ENCODE measurements around the gene CGRRF1.
A peak's percentile ranks its signal among the peaks of the same experiment; 100 is the strongest.

Gene CGRRF1

DNA sequence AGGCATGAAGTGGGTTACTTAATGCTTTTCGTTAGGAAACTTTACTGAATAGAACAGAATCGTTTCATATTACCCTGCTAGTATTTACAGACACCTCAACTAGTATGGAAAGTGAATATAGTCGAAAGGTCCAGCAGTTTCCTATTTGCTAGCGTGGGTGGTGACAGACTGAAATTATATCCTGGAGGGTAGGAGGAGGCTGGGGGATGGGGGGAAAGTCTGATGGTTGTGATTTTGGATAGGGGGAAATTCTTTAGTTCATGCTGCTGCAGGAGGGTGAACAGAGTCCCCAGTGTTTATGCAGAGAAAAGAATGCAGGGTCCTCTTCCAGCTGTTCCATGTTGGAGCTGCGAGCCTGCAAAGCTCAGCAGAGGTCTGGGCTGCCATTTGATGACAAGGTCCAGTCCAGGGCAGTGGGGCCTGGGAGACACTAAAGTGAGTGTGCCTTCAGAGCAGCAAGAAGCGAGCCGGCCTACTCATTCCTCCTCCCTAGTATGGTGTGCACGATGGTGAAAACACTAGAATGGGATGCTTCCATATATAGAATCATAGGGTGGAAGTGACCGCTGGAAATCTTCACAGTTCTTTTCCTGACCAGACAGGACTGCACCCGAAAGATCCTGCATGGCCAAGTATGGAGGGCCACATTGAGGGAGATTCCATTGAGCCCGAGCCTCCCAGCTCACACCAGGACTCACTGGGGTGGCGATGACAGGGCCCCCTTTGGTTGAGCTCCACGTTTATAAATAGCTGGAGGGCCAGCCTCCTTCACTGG lies 59.3 kb downstream of the CGRRF1 start:
- peak overlapping the region; percentile 13 for H3K4me3 ChIP-seq (ENCODE audit: low read length)
- H3K27me3 ChIP-seq (ENCODE audit: control insufficient read depth, insufficient read depth, low read length), result peaks cover 53% of the 10 kb centered on the region
- H3K36me3 ChIP-seq (ENCODE audit: control insufficient read depth, low read depth, low read length), result no peaks in the 10 kb centered on the region
- no peak overlapping the region for H3K27ac ChIP-seq (ENCODE audit: low read length)
- H3K9ac ChIP-seq (ENCODE audit: low read length), result no peak overlapping the region
- peaks cover 13% of the 10 kb centered on the region for H3K4me1 ChIP-seq (ENCODE audit: control insufficient read depth, low read depth, low read length)
- no peaks in the 10 kb centered on the region for H3K9me3 ChIP-seq (ENCODE audit: control insufficient read depth, low read depth, low read length)

GRCh38 chr14:54570047-54570446 lies 60.3 kb downstream of the CGRRF1 start:
- Histone ChIP-seq H3K9me3 (ENCODE audit: control insufficient read depth, low read depth, low read length) (no peaks in the 10 kb centered on the region), H3K4me1 (ENCODE audit: control insufficient read depth, low read depth, low read length) (peaks cover 7% of the 10 kb centered on the region), H3K27ac (ENCODE audit: low read length) (no peak overlapping the region), H3K4me3 (ENCODE audit: low read length) (no peak overlapping the region), H3K27me3 (ENCODE audit: control insufficient read depth, insufficient read depth, low read length) (peaks cover 43% of the 10 kb centered on the region), H3K9ac (ENCODE audit: low read length) (no peak overlapping the region), H3K36me3 (ENCODE audit: control insufficient read depth, low read depth, low read length) (no peaks in the 10 kb centered on the region)

DNA sequence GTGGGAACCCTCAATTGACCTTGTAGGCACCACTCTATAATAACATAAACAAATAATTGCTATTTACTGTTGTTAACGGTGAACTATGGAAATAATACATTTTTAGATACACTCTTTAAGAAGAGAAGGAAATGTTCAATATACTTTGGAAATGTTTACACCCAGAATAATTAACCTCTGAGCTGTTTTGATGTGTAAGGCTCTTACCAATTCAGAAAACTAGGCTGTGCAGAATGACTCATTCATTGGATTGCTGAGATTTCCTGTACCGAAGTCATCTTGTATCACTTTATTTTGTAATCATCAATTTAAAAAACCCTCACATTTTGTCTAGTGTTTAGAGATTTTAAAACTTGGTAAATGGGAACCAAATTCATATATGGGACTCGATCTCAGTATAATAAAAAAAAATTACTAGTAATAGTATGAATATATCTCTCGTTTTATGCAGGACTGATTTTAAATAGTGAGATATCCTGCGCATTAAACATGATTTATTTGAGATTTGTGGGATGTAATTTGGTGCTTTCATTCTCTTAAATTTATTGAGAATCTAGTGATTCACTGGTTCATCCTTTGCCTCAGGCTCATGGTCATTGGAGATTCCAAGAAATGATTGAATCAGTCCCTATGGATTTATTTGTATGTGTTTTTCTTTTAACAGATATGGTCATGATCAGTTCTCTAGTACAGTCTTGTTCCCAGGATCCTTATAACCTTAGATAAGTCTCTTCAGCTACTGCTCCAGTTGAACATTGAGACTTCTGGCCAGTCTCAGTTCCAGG lies 61.1 kb downstream of the CGRRF1 start:
- Histone ChIP-seq H3K27ac (ENCODE audit: low read length) (no peak overlapping the region), H3K9me3 (ENCODE audit: control insufficient read depth, low read depth, low read length) (no peaks in the 10 kb centered on the region), H3K4me3 (ENCODE audit: low read length) (no peak overlapping the region)

DNA sequence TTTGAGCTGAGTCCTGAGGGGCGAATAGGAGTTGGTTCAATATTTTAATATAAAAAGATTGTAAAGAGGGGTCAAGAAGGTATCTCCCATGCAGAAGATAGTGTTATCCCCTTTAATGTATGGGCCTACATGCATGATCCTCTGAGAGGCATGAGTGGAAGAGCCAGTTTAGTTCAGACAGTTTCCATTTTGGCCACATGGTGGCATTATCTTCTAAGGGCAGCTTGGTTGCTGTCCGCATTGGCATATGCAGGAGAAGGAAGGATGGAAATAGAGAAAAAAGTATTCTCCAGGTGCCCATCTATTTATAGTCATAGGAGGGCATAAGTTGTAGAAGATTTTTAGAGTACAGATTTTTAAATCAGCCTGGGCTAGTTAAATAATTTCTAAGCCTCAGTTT lies 62.6 kb downstream of the CGRRF1 start:
- no peaks in the 10 kb centered on the region for H3K9me3 ChIP-seq (ENCODE audit: control insufficient read depth, low read depth, low read length)
- H3K27me3 ChIP-seq (ENCODE audit: control insufficient read depth, insufficient read depth, low read length), result peaks cover 26% of the 10 kb centered on the region
- no peak overlapping the region for H3K4me3 ChIP-seq (ENCODE audit: low read length)
- H3K9ac ChIP-seq (ENCODE audit: low read length), result no peak overlapping the region
- no peaks in the 10 kb centered on the region for H3K36me3 ChIP-seq (ENCODE audit: control insufficient read depth, low read depth, low read length)
- H3K27ac ChIP-seq (ENCODE audit: low read length), result no peak overlapping the region
- H3K4me1 ChIP-seq (ENCODE audit: control insufficient read depth, low read depth, low read length), result peaks cover 7% of the 10 kb centered on the region

More for the DNA sequence above, 61.1 kb downstream of the CGRRF1 start:
- Histone ChIP-seq H3K4me1 (ENCODE audit: control insufficient read depth, low read depth, low read length) (peaks cover 7% of the 10 kb centered on the region), H3K9ac (ENCODE audit: low read length) (no peak overlapping the region), H3K36me3 (ENCODE audit: control insufficient read depth, low read depth, low read length) (no peaks in the 10 kb centered on the region), H3K27me3 (ENCODE audit: control insufficient read depth, insufficient read depth, low read length) (peaks cover 35% of the 10 kb centered on the region)

DNA sequence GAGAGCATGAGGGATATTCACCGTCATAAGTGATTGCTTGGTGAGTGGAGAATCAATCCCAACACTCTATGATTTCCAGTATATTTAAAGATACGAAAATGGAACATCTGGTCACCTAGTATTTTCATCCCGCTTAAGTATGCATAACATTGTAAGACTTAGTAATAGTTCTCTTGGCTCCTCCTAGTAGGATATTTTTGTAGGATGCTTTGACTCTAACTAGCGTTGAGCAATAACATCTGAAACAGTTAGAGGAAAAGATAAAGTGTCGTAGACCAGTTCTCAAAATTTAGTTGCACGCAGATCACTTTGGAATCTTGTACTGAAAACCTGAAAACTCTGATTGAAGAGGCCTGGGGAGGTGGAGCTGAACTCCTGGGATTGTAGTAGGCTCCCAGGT lies 64.8 kb downstream of the CGRRF1 start:
- no peaks in the 10 kb centered on the region for H3K36me3 ChIP-seq (ENCODE audit: control insufficient read depth, low read depth, low read length)

GRCh38 chr14:54577494-54577893 lies 67.8 kb downstream of the CGRRF1 start:
- H3K4me1 ChIP-seq (ENCODE audit: control insufficient read depth, low read depth, low read length), result no peaks in the 10 kb centered on the region

More for the DNA sequence above, 64.8 kb downstream of the CGRRF1 start:
- no peak overlapping the region for H3K9ac ChIP-seq (ENCODE audit: low read length)
- peaks cover 7% of the 10 kb centered on the region for H3K27me3 ChIP-seq (ENCODE audit: control insufficient read depth, insufficient read depth, low read length)
- no peaks in the 10 kb centered on the region for H3K9me3 ChIP-seq (ENCODE audit: control insufficient read depth, low read depth, low read length)
- no peak overlapping the region for H3K27ac ChIP-seq (ENCODE audit: low read length)
- peaks cover 1% of the 10 kb centered on the region for H3K4me1 ChIP-seq (ENCODE audit: control insufficient read depth, low read depth, low read length)
- H3K4me3 ChIP-seq (ENCODE audit: low read length), result no peak overlapping the region

GRCh38 chr14:54577977-54578376 lies 68.3 kb downstream of the CGRRF1 start:
- Histone ChIP-seq H3K9ac (ENCODE audit: low read length) (no peak overlapping the region), H3K27ac (ENCODE audit: low read length) (no peak overlapping the region), H3K27me3 (ENCODE audit: control insufficient read depth, insufficient read depth, low read length) (no peaks in the 10 kb centered on the region), H3K9me3 (ENCODE audit: control insufficient read depth, low read depth, low read length) (no peaks in the 10 kb centered on the region), H3K4me3 (ENCODE audit: low read length) (no peak overlapping the region), H3K4me1 (ENCODE audit: control insufficient read depth, low read depth, low read length) (no peaks in the 10 kb centered on the region), H3K36me3 (ENCODE audit: control insufficient read depth, low read depth, low read length) (no peaks in the 10 kb centered on the region)

More at GRCh38 chr14:54577494-54577893, 67.8 kb downstream of the CGRRF1 start:
- H3K9me3 ChIP-seq (ENCODE audit: control insufficient read depth, low read depth, low read length), result no peaks in the 10 kb centered on the region
- H3K36me3 ChIP-seq (ENCODE audit: control insufficient read depth, low read depth, low read length), result no peaks in the 10 kb centered on the region
- H3K9ac ChIP-seq (ENCODE audit: low read length), result no peak overlapping the region
- H3K4me3 ChIP-seq (ENCODE audit: low read length), result no peak overlapping the region
- H3K27me3 ChIP-seq (ENCODE audit: control insufficient read depth, insufficient read depth, low read length), result no peaks in the 10 kb centered on the region
- H3K27ac ChIP-seq (ENCODE audit: low read length), result no peak overlapping the region

DNA sequence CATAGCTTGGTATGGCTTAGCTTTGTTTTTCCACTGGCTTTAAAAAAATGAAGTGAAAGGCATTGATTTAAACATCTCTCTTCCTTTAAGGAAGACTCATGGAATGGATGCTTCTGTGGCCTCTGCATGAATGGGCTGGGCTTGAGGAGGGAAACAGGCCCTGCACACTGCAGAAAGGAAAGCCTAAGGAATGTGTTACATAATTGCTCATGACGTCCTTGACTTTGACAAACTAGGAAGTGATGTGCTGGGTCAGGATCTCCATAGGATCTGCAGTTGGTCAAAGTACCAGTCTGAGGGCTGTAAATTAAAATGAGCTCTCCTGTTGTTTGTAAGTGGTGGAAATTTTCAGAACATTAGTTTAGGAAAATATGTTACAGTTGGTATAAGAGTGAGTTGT lies 69.9 kb downstream of the CGRRF1 start:
- Histone ChIP-seq H3K4me3 (ENCODE audit: low read length) (no peak overlapping the region), H3K36me3 (ENCODE audit: control insufficient read depth, low read depth, low read length) (no peaks in the 10 kb centered on the region), H3K9me3 (ENCODE audit: control insufficient read depth, low read depth, low read length) (no peaks in the 10 kb centered on the region), H3K4me1 (ENCODE audit: control insufficient read depth, low read depth, low read length) (no peaks in the 10 kb centered on the region), H3K27ac (ENCODE audit: low read length) (no peak overlapping the region), H3K27me3 (ENCODE audit: control insufficient read depth, insufficient read depth, low read length) (no peaks in the 10 kb centered on the region), H3K9ac (ENCODE audit: low read length) (no peak overlapping the region)

DNA sequence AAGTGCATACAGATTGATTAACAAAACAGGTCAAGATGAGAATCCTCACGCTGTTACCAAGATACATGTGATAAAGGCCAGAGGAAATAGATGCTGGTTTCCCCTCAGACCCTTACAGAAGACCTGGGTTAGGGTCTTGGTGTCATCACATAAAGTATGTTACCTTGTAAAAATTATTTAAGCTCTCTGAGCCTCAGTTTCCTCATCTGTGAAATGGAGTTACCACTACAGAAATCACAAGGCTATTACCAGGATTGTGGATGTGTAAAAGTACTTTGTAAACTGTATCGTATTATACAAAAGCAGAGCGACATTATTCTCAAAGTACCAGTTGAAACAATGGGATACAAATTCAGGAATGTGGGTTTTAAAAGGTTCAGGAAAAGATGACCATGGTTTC lies 71.2 kb downstream of the CGRRF1 start:
- Histone ChIP-seq H3K27me3 (ENCODE audit: control insufficient read depth, insufficient read depth, low read length) (no peaks in the 10 kb centered on the region), H3K4me3 (ENCODE audit: low read length) (no peak overlapping the region), H3K9ac (ENCODE audit: low read length) (no peak overlapping the region), H3K4me1 (ENCODE audit: control insufficient read depth, low read depth, low read length) (no peaks in the 10 kb centered on the region), H3K9me3 (ENCODE audit: control insufficient read depth, low read depth, low read length) (no peaks in the 10 kb centered on the region), H3K27ac (ENCODE audit: low read length) (no peak overlapping the region), H3K36me3 (ENCODE audit: control insufficient read depth, low read depth, low read length) (no peaks in the 10 kb centered on the region)

- Histone ChIP-seq H3K4me3 (ENCODE audit: low read length) (no peak overlapping the region), H3K4me1 (ENCODE audit: control insufficient read depth, low read depth, low read length) (no peaks in the 10 kb centered on the region), H3K9ac (ENCODE audit: low read length) (no peak overlapping the region), H3K27ac (ENCODE audit: low read length) (no peak overlapping the region), H3K27me3 (ENCODE audit: control insufficient read depth, insufficient read depth, low read length) (no peaks in the 10 kb centered on the region), H3K36me3 (ENCODE audit: control insufficient read depth, low read depth, low read length) (no peaks in the 10 kb centered on the region), H3K9me3 (ENCODE audit: control insufficient read depth, low read depth, low read length) (no peaks in the 10 kb centered on the region)
Observed at GRCh38 chr14:54582334-54582733, 72.6 kb downstream of the CGRRF1 start.

DNA sequence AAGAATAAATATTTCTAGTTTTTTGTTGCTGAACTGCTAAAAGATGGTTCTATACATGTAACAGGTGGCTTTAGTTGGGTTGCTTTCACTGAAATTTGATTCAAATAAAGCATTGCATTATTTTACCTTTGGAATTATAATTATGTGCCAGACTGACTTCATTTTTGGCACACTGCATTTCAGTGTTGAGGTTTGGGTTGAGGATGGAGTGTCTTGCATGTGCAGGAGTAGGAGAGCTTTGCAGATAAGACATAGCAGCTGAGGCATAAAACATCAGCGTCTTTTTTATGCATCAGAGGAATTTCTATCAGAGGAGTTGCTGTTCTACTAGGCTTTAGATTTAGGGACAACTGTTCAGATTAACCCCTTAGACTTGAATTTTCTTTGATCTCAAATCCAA lies 74.4 kb downstream of the CGRRF1 start:
- H3K9me3 ChIP-seq (ENCODE audit: control insufficient read depth, low read depth, low read length), result no peaks in the 10 kb centered on the region

More for the DNA sequence above, 74.4 kb downstream of the CGRRF1 start:
- H3K4me1 ChIP-seq (ENCODE audit: control insufficient read depth, low read depth, low read length), result no peaks in the 10 kb centered on the region
- no peaks in the 10 kb centered on the region for H3K27me3 ChIP-seq (ENCODE audit: control insufficient read depth, insufficient read depth, low read length)
- no peak overlapping the region for H3K9ac ChIP-seq (ENCODE audit: low read length)
- no peak overlapping the region for H3K4me3 ChIP-seq (ENCODE audit: low read length)
- no peak overlapping the region for H3K27ac ChIP-seq (ENCODE audit: low read length)
- H3K36me3 ChIP-seq (ENCODE audit: control insufficient read depth, low read depth, low read length), result no peaks in the 10 kb centered on the region
